SK-N-SH (cell line): ENCODE results near the gene LRMDA. TPM values are rescaled to one million over a fixed set of nuclear protein-coding genes. Genes with fewer than 3 reads are reported as not detected.

Experiments
- CTCF ChIA-PET: fragments of 300-600, 350-600 bp; formaldehyde crosslinking; extraction: SDS; loops from one replicate; lab custom pipeline; 2021; lab: Yijun Ruan, JAX
- POLR2A ChIA-PET: fragments of 350-600 bp; sonication (Branson Sonifier 250); formaldehyde crosslinking; extraction: SDS; loops from one replicate; lab custom pipeline; 2020; ENCODE audit warnings: antibody characterized with exemption, inconsistent platforms; lab: Yijun Ruan, JAX
- DNase-seq: peaks from one replicate; pipeline ENCODE4 v3.0.0; 2012
- H2AFZ ChIP-seq: fragments of 200-600 bp; sonication (generic); 2 replicates; pipeline ENCODE4 v1.8.1; 2016; ENCODE audit warnings: antibody characterized with exemption, mild to moderate bottlenecking, low read depth
- H3F3A ChIP-seq: fragments of 200-600 bp; sonication (generic); replicated peaks from 2 replicates; pipeline ENCODE3; 2016; ENCODE audit warnings: antibody characterized with exemption, mild to moderate bottlenecking; ENCODE audit not compliant: insufficient read depth
- H3K27ac ChIP-seq, 2 experiments: fragments of 200-500 bp in 1 of 2; fragments of 200-600 bp in 1 of 2; sonication (Bioruptor generic) in 1 of 2; sonication (generic), shearing (Covaris generic) in 1 of 2; 2 replicates each; pipeline versions ENCODE4 v1.5.1 to v1.6.1; 2014 to 2016; ENCODE audit warnings: low read depth in 2 of 2, inconsistent platforms in 1 of 2, low read length in 1 of 2, mild to moderate bottlenecking in 1 of 2, mixed read lengths in 1 of 2
- H3K27me3 ChIP-seq: fragments of 200-600 bp; sonication (generic), shearing (Covaris generic); 2 replicates; pipeline ENCODE4 v1.6.1; 2016; ENCODE audit warnings: mixed run types; ENCODE audit not compliant: insufficient read depth
- H3K36me3 ChIP-seq, 2 experiments: fragments of 200-500 bp in 1 of 2; fragments of 200-600 bp in 1 of 2; sonication (Bioruptor generic) in 1 of 2; sonication (generic) in 1 of 2; replicated peaks in 1 of 2; 2 replicates each; pipeline versions ENCODE3 to v1.5.1; 2014 to 2016; ENCODE audit warnings: low read length in 1 of 2, mild to moderate bottlenecking in 1 of 2; ENCODE audit not compliant: insufficient read depth in 2 of 2, control insufficient read depth in 1 of 2
- H3K4me1 ChIP-seq, 2 experiments: fragments of 200-500 bp in 1 of 2; fragments of 200-600 bp in 1 of 2; sonication (Bioruptor generic) in 1 of 2; sonication (generic), shearing (Covaris generic) in 1 of 2; 2 replicates each; pipeline versions ENCODE4 v1.5.1 to v1.6.1; 2014 to 2016; ENCODE audit warnings: low read depth in 1 of 2, low read length in 1 of 2, mixed run types in 1 of 2; ENCODE audit not compliant: insufficient read depth in 2 of 2, control insufficient read depth in 1 of 2
- H3K4me2 ChIP-seq: fragments of 200-600 bp; sonication (generic), shearing (Covaris generic); 2 replicates; pipeline ENCODE4 v1.6.1; 2017; ENCODE audit warnings: mixed run types
- H3K4me3 ChIP-seq, 2 experiments: fragments of 200-500 bp in 1 of 2; fragments of 200-600 bp in 1 of 2; sonication (Bioruptor generic) in 1 of 2; sonication (generic), shearing (Covaris generic) in 1 of 2; 2 replicates each; pipeline versions ENCODE4 v1.5.1 to v1.8.1; 2014 to 2016; ENCODE audit warnings: low read depth in 2 of 2, inconsistent platforms in 1 of 2, low read length in 1 of 2, mild to moderate bottlenecking in 1 of 2, mixed read lengths in 1 of 2, moderate library complexity in 1 of 2
- H3K79me2 ChIP-seq: fragments of 200-600 bp; sonication (generic); 2 replicates; pipeline ENCODE4 v1.8.1; 2017; ENCODE audit warnings: mild to moderate bottlenecking; ENCODE audit not compliant: insufficient read depth
- H3K9ac ChIP-seq: fragments of 200-600 bp; sonication (generic); 2 replicates; pipeline ENCODE4 v1.6.1; 2017; ENCODE audit warnings: mixed run types
- H3K9me2 ChIP-seq: fragments of 200-600 bp; sonication (generic); 2 replicates; pipeline ENCODE4 v1.6.1; 2017; ENCODE audit warnings: mixed run types
- H3K9me3 ChIP-seq: fragments of 200-600 bp; sonication (generic); 2 replicates; pipeline ENCODE4 v1.6.1; 2017; ENCODE audit warnings: mixed run types, mild to moderate bottlenecking, moderate library complexity
- H4K20me1 ChIP-seq: fragments of 200-600 bp; sonication (generic); 2 replicates; pipeline ENCODE4 v1.6.1; 2017; ENCODE audit warnings: mild to moderate bottlenecking, mixed run types; ENCODE audit not compliant: insufficient read depth
- CTCF ChIP-seq: fragments of 200-600 bp; sonication (generic); IDR thresholded peaks from 2 replicates; pipeline ENCODE4 v1.6.1; 2017; ENCODE audit warnings: antibody characterized with exemption, mild to moderate bottlenecking, moderate library complexity
- ELF1 ChIP-seq: IDR thresholded peaks from 2 replicates; pipeline ENCODE4 v1.4.0; 2012
- FOSL2 ChIP-seq: IDR thresholded peaks from 2 replicates; pipeline ENCODE4 v1.4.0; 2012; ENCODE audit warnings: low read depth, mild to moderate bottlenecking, moderate library complexity, borderline replicate concordance
- FOXJ3 ChIP-seq: sonication (generic); formaldehyde crosslinking; IDR thresholded peaks from 2 replicates; pipeline ENCODE4 v1.5.1; 2020; ENCODE audit warnings: mild to moderate bottlenecking, missing genetic modification reagents
- GABPA ChIP-seq: IDR thresholded peaks from 2 replicates; pipeline ENCODE4 v1.4.0; 2012; ENCODE audit warnings: low read depth, mild to moderate bottlenecking
- NFIC ChIP-seq: IDR thresholded peaks from 2 replicates; pipeline ENCODE4 v1.4.0; 2012; ENCODE audit warnings: borderline replicate concordance
- NRF1 ChIP-seq: IDR thresholded peaks from 2 replicates; pipeline ENCODE4 v1.6.1; 2012; ENCODE audit warnings: low read depth, mild to moderate bottlenecking, low read length
- RCOR1 ChIP-seq: fragments of 150-350 bp; IDR thresholded peaks from 2 replicates; pipeline ENCODE4 v1.6.1; 2017; ENCODE audit warnings: antibody characterized with exemption, low read length
- RFX5 ChIP-seq: IDR thresholded peaks from 2 replicates; pipeline ENCODE4 v1.6.1; 2012; ENCODE audit warnings: mild to moderate bottlenecking, improper control_type of control experiment, low read length
- RXRA ChIP-seq: IDR thresholded peaks from 2 replicates; pipeline ENCODE4 v1.4.0; 2012; ENCODE audit warnings: low read depth, mild to moderate bottlenecking, borderline replicate concordance
- TAF1 ChIP-seq: IDR thresholded peaks from 2 replicates; pipeline ENCODE4 v1.6.1; 2012; ENCODE audit warnings: low read depth, mild to moderate bottlenecking, low read length, moderate library complexity, borderline replicate concordance
- TEAD4 ChIP-seq: IDR thresholded peaks from 2 replicates; pipeline ENCODE4 v1.4.0; 2012; ENCODE audit warnings: mild to moderate bottlenecking, borderline replicate concordance; ENCODE audit not compliant: insufficient read depth
- ZBTB33 ChIP-seq: IDR thresholded peaks from 2 replicates; pipeline ENCODE4 v1.4.0; 2012; ENCODE audit warnings: low read depth, borderline replicate concordance
- WGBS: methylation state at CpG from one replicate; pipeline ENCODE4 v1.1.6; 2017; ENCODE audit warnings: low lambda C conversion rate; 5-methylcytosine and 5-hydroxymethylcytosine counted together
- polyA plus RNA-seq, 3 experiments: library from polyadenylated mRNA; depleted of rRNA; stranded (reverse); fragments of >200 nt; gene quantifications; 2 replicates each; pipeline ENCODE4 v1.2.3, GENCODE V29; 2012
- TF ChIP-seq, protein P1 (sequence below): IDR thresholded peaks from 2 replicates; pipeline ENCODE4 v1.4.0; 2012; ENCODE audit warnings: low read depth
- TF ChIP-seq, protein P2 (sequence below): IDR thresholded peaks from 2 replicates; pipeline ENCODE4; 2012

Gene LRMDA
- polyA plus RNA-seq, 1 of the 3 experiments (the other 2 are of a cell fraction): 0.95 TPM

DNA sequence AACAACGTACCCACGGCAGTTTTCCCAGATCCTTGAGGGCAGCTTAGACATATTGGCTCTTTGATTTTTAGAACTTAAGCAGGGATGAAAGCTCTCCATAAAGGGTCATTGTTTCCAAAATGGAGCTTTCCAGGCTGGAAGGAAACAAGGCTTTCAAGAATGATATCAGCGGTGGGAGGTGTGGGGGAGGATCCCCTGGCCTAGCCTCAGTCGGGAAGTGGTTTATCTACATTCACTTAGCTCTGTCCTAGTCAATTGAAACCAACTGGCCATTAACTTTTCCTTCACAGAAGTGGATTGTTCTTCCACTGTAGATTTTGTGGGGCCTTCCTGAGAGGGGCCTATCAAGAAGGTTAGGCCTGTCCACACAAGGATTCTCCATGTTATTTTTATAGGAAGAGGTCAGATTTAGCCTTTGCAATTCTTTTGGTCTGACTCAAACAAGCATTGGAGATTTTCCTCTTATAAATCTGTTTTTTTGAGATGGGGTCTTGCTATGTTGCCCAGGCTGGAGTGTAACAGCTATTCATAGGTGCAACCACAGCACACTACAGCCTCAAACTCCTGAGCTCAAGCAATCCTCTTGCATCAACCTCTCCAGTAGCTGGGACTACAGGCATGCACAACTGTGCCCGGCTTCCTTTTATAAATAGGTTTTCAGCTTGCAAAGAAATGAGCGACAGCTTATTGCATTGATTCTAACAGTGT lies 343.5 kb downstream of the LRMDA start:
- CTCF ChIA-PET: no interaction called here
- Histone ChIP-seq H3K79me2 (no peaks in the 10 kb centered on the region), H3K9ac (no peak overlapping the region), H3K4me3 (no peak overlapping the region), H3K27ac (no peak overlapping the region), H3K9me2 (no peaks in the 10 kb centered on the region), H3K27me3 (no peaks in the 10 kb centered on the region), H4K20me1 (no peaks in the 10 kb centered on the region), H3F3A (no peaks in the 10 kb centered on the region), H3K36me3 (no peaks in the 10 kb centered on the region), H3K9me3 (no peaks in the 10 kb centered on the region), H3K4me1 (no peaks in the 10 kb centered on the region), H2AFZ (no peak overlapping the region), H3K4me2 (no peak overlapping the region)
- POLR2A ChIA-PET: no interaction called here
- TF ChIP-seq RXRA (no peak), RCOR1 (no peak), TAF1 (no peak), TEAD4 (no peak), ELF1 (no peak), NFIC (no peak), GABPA (no peak), RFX5 (no peak), ZBTB33 (no peak), FOXJ3 (CRISPR knock-in tag) (no peak), NRF1 (no peak), FOSL2 (no peak)
- no peak for DNase-seq
- 90% methylated on average over 6 of the region's 6 CpGs for WGBS

DNA sequence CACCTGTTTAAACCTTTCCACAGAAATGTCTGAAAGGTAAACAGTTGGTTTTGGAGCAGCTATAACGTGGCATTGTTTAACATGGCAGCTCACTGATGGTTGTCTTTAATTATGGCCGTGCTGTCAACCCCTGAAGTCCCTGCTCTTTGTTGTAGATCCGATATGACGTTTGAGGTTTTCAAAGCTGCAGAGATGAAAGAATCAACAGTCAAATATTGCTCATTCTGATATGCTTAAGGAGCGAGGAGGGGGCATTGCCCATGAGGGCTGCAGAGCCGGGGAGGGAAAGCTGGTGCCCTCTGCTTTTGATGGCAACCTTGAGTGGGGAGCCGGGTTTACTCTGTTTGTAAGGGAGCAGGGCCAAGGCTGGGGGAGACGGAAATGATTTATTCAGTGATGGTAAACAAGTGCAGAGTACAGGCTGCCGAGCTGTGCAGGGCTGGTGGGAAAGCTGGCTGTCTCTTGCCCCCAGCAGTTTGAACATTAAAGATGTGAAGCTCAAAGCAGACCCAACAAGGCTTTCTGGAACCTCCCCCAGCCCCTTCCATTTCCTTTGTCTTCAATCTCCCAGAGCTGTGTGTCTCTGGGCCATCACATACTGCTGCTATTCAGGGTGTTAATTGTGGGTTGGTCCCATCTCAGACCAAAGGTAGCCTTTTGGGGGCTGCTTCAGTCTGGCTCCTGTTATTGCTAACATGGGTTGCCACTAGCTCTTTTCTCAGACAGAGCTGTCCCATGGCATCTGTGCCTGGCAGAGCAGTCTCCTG lies 345.5 kb downstream of the LRMDA start:
- WGBS: 61% methylated on average over 9 of the region's 9 CpGs
- no peak for DNase-seq
- CTCF ChIA-PET: interaction anchor here (0.7 to 1.4 kb wide), 3 partner anchors 13 to 259 kb away, joined by 3 to 5 read pairs (median 3); no protein-coding TSS in a partner anchor
- H3K36me3 ChIP-seq: no peaks in the 10 kb centered on the region
- POLR2A ChIA-PET: no interaction called here
- H4K20me1 ChIP-seq: no peaks in the 10 kb centered on the region
- no peak overlapping the region for H2AFZ ChIP-seq
- H3K27me3 ChIP-seq: no peaks in the 10 kb centered on the region
- H3K27ac ChIP-seq: no peak overlapping the region
- H3K9ac ChIP-seq: no peak overlapping the region
- no peaks in the 10 kb centered on the region for H3K4me1 ChIP-seq
- no peak overlapping the region for H3K4me3 ChIP-seq
- H3K79me2 ChIP-seq: no peaks in the 10 kb centered on the region
- no peaks in the 10 kb centered on the region for H3K9me2 ChIP-seq
- no peak overlapping the region for H3K4me2 ChIP-seq
- H3F3A ChIP-seq: no peaks in the 10 kb centered on the region
- H3K9me3 ChIP-seq: no peaks in the 10 kb centered on the region
- TF ChIP-seq, protein P1, sequence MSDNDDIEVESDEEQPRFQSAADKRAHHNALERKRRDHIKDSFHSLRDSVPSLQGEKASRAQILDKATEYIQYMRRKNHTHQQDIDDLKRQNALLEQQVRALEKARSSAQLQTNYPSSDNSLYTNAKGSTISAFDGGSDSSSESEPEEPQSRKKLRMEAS: no peak
- TF ChIP-seq, protein P2, sequence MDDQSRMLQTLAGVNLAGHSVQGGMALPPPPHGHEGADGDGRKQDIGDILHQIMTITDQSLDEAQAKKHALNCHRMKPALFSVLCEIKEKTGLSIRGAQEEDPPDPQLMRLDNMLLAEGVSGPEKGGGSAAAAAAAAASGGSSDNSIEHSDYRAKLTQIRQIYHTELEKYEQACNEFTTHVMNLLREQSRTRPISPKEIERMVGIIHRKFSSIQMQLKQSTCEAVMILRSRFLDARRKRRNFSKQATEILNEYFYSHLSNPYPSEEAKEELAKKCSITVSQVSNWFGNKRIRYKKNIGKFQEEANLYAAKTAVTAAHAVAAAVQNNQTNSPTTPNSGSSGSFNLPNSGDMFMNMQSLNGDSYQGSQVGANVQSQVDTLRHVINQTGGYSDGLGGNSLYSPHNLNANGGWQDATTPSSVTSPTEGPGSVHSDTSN: no peak
- TF ChIP-seq RFX5 (no peak), TAF1 (no peak), NRF1 (no peak), RXRA (no peak), ZBTB33 (no peak), CTCF (no peak)
